ENCODE measurements around the gene MEDAG.

DNA sequence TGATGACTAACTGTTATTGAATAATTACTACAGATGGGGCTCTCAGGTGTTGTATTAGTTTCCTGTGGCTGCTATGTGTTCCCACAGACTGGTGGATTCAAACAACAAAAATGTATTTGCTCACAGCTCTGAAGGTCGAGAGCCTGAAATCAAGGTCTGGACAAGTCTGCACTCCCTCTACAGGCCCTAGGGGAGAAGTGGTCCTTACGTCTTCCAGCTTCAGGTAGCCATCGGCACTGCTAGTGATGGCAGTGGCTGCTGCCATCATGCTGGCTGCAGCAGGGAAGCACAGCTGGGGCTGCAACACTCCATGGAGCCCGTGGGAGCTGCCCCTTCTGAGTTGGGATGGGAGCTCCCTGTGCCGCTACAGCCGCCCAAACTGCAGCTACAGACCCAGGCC is 28.3 kb downstream of the MEDAG start:
- TF ChIP-seq, protein P1, sequence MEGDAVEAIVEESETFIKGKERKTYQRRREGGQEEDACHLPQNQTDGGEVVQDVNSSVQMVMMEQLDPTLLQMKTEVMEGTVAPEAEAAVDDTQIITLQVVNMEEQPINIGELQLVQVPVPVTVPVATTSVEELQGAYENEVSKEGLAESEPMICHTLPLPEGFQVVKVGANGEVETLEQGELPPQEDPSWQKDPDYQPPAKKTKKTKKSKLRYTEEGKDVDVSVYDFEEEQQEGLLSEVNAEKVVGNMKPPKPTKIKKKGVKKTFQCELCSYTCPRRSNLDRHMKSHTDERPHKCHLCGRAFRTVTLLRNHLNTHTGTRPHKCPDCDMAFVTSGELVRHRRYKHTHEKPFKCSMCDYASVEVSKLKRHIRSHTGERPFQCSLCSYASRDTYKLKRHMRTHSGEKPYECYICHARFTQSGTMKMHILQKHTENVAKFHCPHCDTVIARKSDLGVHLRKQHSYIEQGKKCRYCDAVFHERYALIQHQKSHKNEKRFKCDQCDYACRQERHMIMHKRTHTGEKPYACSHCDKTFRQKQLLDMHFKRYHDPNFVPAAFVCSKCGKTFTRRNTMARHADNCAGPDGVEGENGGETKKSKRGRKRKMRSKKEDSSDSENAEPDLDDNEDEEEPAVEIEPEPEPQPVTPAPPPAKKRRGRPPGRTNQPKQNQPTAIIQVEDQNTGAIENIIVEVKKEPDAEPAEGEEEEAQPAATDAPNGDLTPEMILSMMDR (conservative IDR thresholded peaks at IDR 0.05): no peak
- TF ChIP-seq EZH2 (IDR thresholded peaks at IDR 0.05; ENCODE audit: low read depth): no peak

Data from PC-9 (cell line).